Fibroblast of lung (primary cell): ENCODE measurements around the gene PARPBP.
"Not testable (repeated sequence)": the region's sequence is repeated elsewhere in the genome, so short reads cannot be mapped to it uniquely, and the experiment has no call there.

Source experiments
- CTCF ChIP-seq, 2 donors: IDR thresholded peaks in 1 of 2; conservative IDR thresholded peaks in 1 of 2; 1 replicate in 1 of 2; 2 replicates in 1 of 2; pipeline ENCODE4 v1.5.1; 2011 to 2012; ENCODE audit warnings: low read length in 2 of 2, control low read depth in 1 of 2, inconsistent platforms in 1 of 2, low read depth in 1 of 2, mild to moderate bottlenecking in 1 of 2
- EZH2 ChIP-seq: IDR thresholded peaks from 2 replicates; pipeline ENCODE4 v1.5.1; 2012; ENCODE audit warnings: low read length, control low read depth, mild to moderate bottlenecking; ENCODE audit errors: missing control alignments

GRCh38 chr12:102137619-102138018 lies 17.6 kb downstream of the PARPBP start:
- not testable (repeated sequence) for TF ChIP-seq EZH2; CTCF (conservative IDR thresholded peaks at IDR 0.05 in 1 of 2, IDR thresholded peaks at IDR 0.05 in 1 of 2; ENCODE audit: low read depth in 1 of 2, low read length in 2 of 2)
